HCT116 (cell line): ENCODE data around the gene HEG1. TPM values are rescaled to one million over a fixed set of nuclear protein-coding genes. Genes with fewer than 3 reads are reported as not detected.

Experiments
- ATAC-seq: fragments of 200-7000 bp; cut with Tn5 transposase; 2 replicates; pipeline ENCODE4 v1.9.1; 2020; ENCODE audit warnings: mild to moderate bottlenecking, moderate library complexity
- BruUV-seq: library from RNA; stranded (reverse); fragments of 400-500 nt; replicated peaks from 2 replicates; lab custom pipeline; 2021; lab: Mats Ljungman, UMichigan
- CTCF ChIA-PET: fragments of 300-600 bp; sonication (Branson Sonifier 250); formaldehyde crosslinking; loops from one replicate; lab custom pipeline; 2021; ENCODE audit warnings: antibody characterized with exemption; lab: Charles Lee
- POLR2A ChIA-PET: fragments of 300-600, 350-600 bp; sonication (Branson Sonifier 250); formaldehyde crosslinking; loops from one replicate; lab custom pipeline; 2021; ENCODE audit warnings: antibody characterized with exemption; lab: Charles Lee
- RAD21 ChIA-PET, 2 experiments: fragments of 300-600 bp; sonication (Branson Sonifier 250); formaldehyde crosslinking; loops; one replicate each; lab custom pipeline; 2023; ENCODE audit warnings: low total read pairs in 2 of 2; ENCODE audit not compliant: uncharacterized antibody in 2 of 2, unreplicated experiment in 2 of 2, low non-redundant PET in 1 of 2; lab: Charles Lee
- DNase-seq: peaks from one replicate; pipeline ENCODE4 v3.0.0-alpha.2; 2010; ENCODE audit warnings: low read depth, low spot score
- H2AFZ ChIP-seq: fragments of 200-600 bp; shearing (Covaris generic), sonication (generic); 2 replicates; pipeline ENCODE4 v1.6.1; 2017; ENCODE audit warnings: low read depth, mixed run types, mixed read lengths, antibody characterized with exemption, low read length; ENCODE audit not compliant: poor library complexity, severe bottlenecking
- H3K27ac ChIP-seq: 2 replicates; pipeline ENCODE4 v1.5.1; 2012; ENCODE audit warnings: low read depth, low read length
- H3K27me3 ChIP-seq: fragments of 200-600 bp; sonication (generic); 2 replicates; pipeline ENCODE4 v1.6.1; 2016; ENCODE audit warnings: mixed run types, low read length, mixed read lengths; ENCODE audit not compliant: insufficient read depth
- H3K36me3 ChIP-seq, 2 experiments: fragments of 200-500 bp in 1 of 2; fragments of 200-600 bp in 1 of 2; sonication (Bioruptor generic) in 1 of 2; sonication (generic) in 1 of 2; 2 replicates each; pipeline versions ENCODE4 v1.5.1 to v1.6.1; 2014 to 2016; ENCODE audit warnings: low read length in 2 of 2, inconsistent platforms in 1 of 2, mixed read lengths in 1 of 2, mixed run types in 1 of 2; ENCODE audit not compliant: insufficient read depth in 2 of 2, control insufficient read depth in 1 of 2
- H3K4me1 ChIP-seq, 2 experiments: fragments of 200-600 bp in 1 of 2; sonication (generic) in 1 of 2; 2 replicates each; pipeline versions ENCODE4 v1.5.1 to v1.6.1; 2012 to 2017; ENCODE audit warnings: low read length in 2 of 2, inconsistent platforms in 1 of 2, mild to moderate bottlenecking in 1 of 2, mixed read lengths in 1 of 2, mixed run types in 1 of 2, moderate library complexity in 1 of 2; ENCODE audit not compliant: insufficient read depth in 2 of 2, control insufficient read depth in 1 of 2
- H3K4me2 ChIP-seq: fragments of 200-600 bp; sonication (generic); 2 replicates; pipeline ENCODE4 v1.6.1; 2017; ENCODE audit warnings: mixed run types, low read length, mixed read lengths
- H3K4me3 ChIP-seq, 2 experiments: fragments of 200-600 bp in 1 of 2; sonication (generic) in 1 of 2; replicated peaks in 1 of 2; 2 replicates each; pipeline ENCODE4 v1.5.1; 2011 to 2016; ENCODE audit warnings: low read length in 2 of 2, control low read depth in 1 of 2, low read depth in 1 of 2, mild to moderate bottlenecking in 1 of 2, mixed read lengths in 1 of 2, mixed run types in 1 of 2
- H3K79me2 ChIP-seq: fragments of 200-600 bp; sonication (generic); 2 replicates; pipeline ENCODE4 v1.6.1; 2017; ENCODE audit warnings: mild to moderate bottlenecking, mixed run types, low read length, moderate library complexity, mixed read lengths; ENCODE audit not compliant: insufficient read depth
- H3K9ac ChIP-seq: fragments of 200-600 bp; sonication (generic); 2 replicates; pipeline ENCODE4 v1.6.1; 2016; ENCODE audit warnings: low read length, mixed read lengths
- H3K9me2 ChIP-seq: fragments of 200-600 bp; sonication (generic), shearing (Covaris generic); 2 replicates; pipeline ENCODE4 v1.6.1; 2017; ENCODE audit warnings: mixed run types, mild to moderate bottlenecking, moderate library complexity; ENCODE audit not compliant: insufficient read depth
- H3K9me3 ChIP-seq, 2 experiments: fragments of 200-500 bp in 1 of 2; fragments of 200-600 bp in 1 of 2; sonication (Bioruptor generic) in 1 of 2; sonication (generic) in 1 of 2; 2 replicates each; pipeline ENCODE4 v1.6.1; 2014 to 2017; ENCODE audit warnings: low read length in 2 of 2, mixed read lengths in 2 of 2, inconsistent platforms in 1 of 2, low read depth in 1 of 2, mild to moderate bottlenecking in 1 of 2, mixed run types in 1 of 2, moderate library complexity in 1 of 2; ENCODE audit not compliant: control insufficient read depth in 1 of 2, insufficient read depth in 1 of 2
- H4K20me1 ChIP-seq: fragments of 200-600 bp; sonication (generic), shearing (Covaris generic); 2 replicates; pipeline ENCODE4 v1.6.1; 2017; ENCODE audit warnings: mixed run types, mild to moderate bottlenecking, moderate library complexity; ENCODE audit not compliant: insufficient read depth
- CEBPB ChIP-seq: IDR thresholded peaks from 2 replicates; pipeline ENCODE4 v1.6.1; 2012; ENCODE audit warnings: low read depth
- CTCF ChIP-seq, 3 experiments: fragments of 200-600 bp in 1 of 3; sonication (generic) in 1 of 3; IDR thresholded peaks in 2 of 3; conservative IDR thresholded peaks in 1 of 3; 2 replicates each; pipeline ENCODE4 v1.5.1; 2012 to 2017; ENCODE audit warnings: low read depth in 2 of 3, low read length in 2 of 3, antibody characterized with exemption in 1 of 3, borderline replicate concordance in 1 of 3, control low read depth in 1 of 3, mild to moderate bottlenecking in 1 of 3, mixed read lengths in 1 of 3, mixed run types in 1 of 3, moderate library complexity in 1 of 3; ENCODE audit not compliant: insufficient read depth in 1 of 3
- EZH2 ChIP-seq: fragments of 200-600 bp; sonication (generic); IDR thresholded peaks from 2 replicates; pipeline ENCODE4 v1.6.1; 2017; ENCODE audit warnings: antibody characterized with exemption, mixed run types
- POLR2A ChIP-seq: IDR thresholded peaks from 2 replicates; pipeline ENCODE4 v1.7.0; 2011; ENCODE audit warnings: borderline replicate concordance; ENCODE audit not compliant: insufficient read depth, insufficient read length; ENCODE audit errors: extremely low read depth
- RAD21 ChIP-seq: IDR thresholded peaks from 2 replicates; pipeline ENCODE4 v1.6.1; 2012; ENCODE audit warnings: low read depth, mild to moderate bottlenecking
- REST ChIP-seq: IDR thresholded peaks from 2 replicates; pipeline ENCODE4 v1.6.1; 2012; ENCODE audit warnings: low read depth
- SP1 ChIP-seq: IDR thresholded peaks from 2 replicates; pipeline ENCODE4 v1.6.1; 2012; ENCODE audit warnings: low read depth
- TCF7L2 ChIP-seq: IDR thresholded peaks from 2 replicates; pipeline ENCODE4 v1.7.0; 2011; ENCODE audit warnings: borderline replicate concordance, inconsistent platforms; ENCODE audit not compliant: insufficient read depth, insufficient read length; ENCODE audit errors: extremely low read depth
- YY1 ChIP-seq: IDR thresholded peaks from 2 replicates; pipeline ENCODE4 v1.6.1; 2011; ENCODE audit warnings: low read length, low read depth, moderate library complexity, mild to moderate bottlenecking; ENCODE audit not compliant: insufficient replicate concordance; ENCODE audit errors: extremely low read depth
- ZFX ChIP-seq: fragments of 450-650 bp; IDR thresholded peaks from 2 replicates; pipeline ENCODE4 v1.6.1; 2017
- ZNF274 ChIP-seq: fragments of 200-500 bp; sonication (Bioruptor generic); IDR thresholded peaks from 2 replicates; pipeline ENCODE4 v1.6.1; 2014; ENCODE audit warnings: mild to moderate bottlenecking, low read depth, low read length, inconsistent platforms
- intact Hi-C: fragments of 100-400 bp; cut with micrococcal nuclease; formaldehyde crosslinking; loops from 2 replicates; pipeline ENCODE4 v1.10.0; 2022
- total RNA-seq: library from RNA; stranded (reverse); gene quantifications from one replicate; pipeline ENCODE4 v1.2.1, GENCODE V29; 2021; ENCODE audit not compliant: unreplicated experiment

The HEG1 gene
- total RNA-seq, 1 experiment from 2014 or later: 2.6 TPM

DNA sequence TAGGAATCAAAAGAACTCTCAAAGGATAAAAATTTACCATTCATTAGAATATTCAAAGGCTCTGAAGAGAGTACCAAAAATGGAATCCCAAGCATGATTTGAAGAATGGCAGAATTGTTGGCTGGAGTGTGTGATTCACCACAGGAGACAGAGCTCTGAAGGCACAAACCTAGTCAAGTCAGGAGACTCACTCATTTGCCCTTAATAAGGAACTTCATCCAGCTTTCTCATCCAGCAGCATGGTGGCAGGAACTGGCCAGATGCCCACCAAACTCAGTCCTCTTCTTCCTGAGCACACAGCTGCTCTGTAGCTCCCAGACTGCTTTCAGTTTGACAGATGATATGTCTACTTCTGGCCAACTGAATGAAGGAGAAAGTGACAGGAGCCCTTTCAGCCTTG is 16.5 kb upstream of the HEG1 start:
- H2AFZ ChIP-seq: no peak overlapping the region
- ChIA-PET CTCF (no interaction called here), POLR2A (no interaction called here), RAD21 (no interaction called here)
- no peak overlapping the region for H3K27ac ChIP-seq
- no peak for TF ChIP-seq CEBPB
- no peak for TF ChIP-seq CTCF (IDR thresholded peaks at IDR 0.05 in 2 of 3, conservative IDR thresholded peaks at IDR 0.05 in 1 of 3; ENCODE audit: borderline replicate concordance in 1 of 3, insufficient read depth in 1 of 3, low read depth in 2 of 3, low read length in 2 of 3)
- no peak for TF ChIP-seq RAD21
- no peak for TF ChIP-seq POLR2A
- TF ChIP-seq SP1: no peak
- no peak for TF ChIP-seq YY1
- TF ChIP-seq EZH2: no peak
- TF ChIP-seq ZNF274: no peak
- TF ChIP-seq TCF7L2: no peak
- no peak for TF ChIP-seq REST
- no peak for TF ChIP-seq ZFX
- no peaks in the 10 kb centered on the region for H3K36me3 ChIP-seq
- H3K79me2 ChIP-seq: no peaks in the 10 kb centered on the region
- intact Hi-C loops: no loop called here
- no peaks in the 10 kb centered on the region for H3K9me3 ChIP-seq
- H3K4me3 ChIP-seq: no peak overlapping the region
- ATAC-seq (no peak), DNase-seq (no peak)
- no peaks in the 10 kb centered on the region for H3K9me2 ChIP-seq
- BruUV-seq: no TSS peak
- no peaks in the 10 kb centered on the region for H4K20me1 ChIP-seq
- H3K9ac ChIP-seq: no peak overlapping the region
- H3K4me1 ChIP-seq: no peaks in the 10 kb centered on the region
- no peaks in the 10 kb centered on the region for H3K27me3 ChIP-seq
- H3K4me2 ChIP-seq: no peak overlapping the region
